GM21529 (cell line): ENCODE results near the gene EYS.
"Not testable (repeated sequence)": the region's sequence is repeated elsewhere in the genome, so short reads cannot be mapped to it uniquely, and the experiment has no call there.

Experiments
- ATAC-seq: cut with Tn5 transposase; IDR thresholded peaks from one replicate; pipeline ENCODE4 v1.9.1; 2021; ENCODE audit not compliant: unreplicated experiment

Gene EYS

DNA sequence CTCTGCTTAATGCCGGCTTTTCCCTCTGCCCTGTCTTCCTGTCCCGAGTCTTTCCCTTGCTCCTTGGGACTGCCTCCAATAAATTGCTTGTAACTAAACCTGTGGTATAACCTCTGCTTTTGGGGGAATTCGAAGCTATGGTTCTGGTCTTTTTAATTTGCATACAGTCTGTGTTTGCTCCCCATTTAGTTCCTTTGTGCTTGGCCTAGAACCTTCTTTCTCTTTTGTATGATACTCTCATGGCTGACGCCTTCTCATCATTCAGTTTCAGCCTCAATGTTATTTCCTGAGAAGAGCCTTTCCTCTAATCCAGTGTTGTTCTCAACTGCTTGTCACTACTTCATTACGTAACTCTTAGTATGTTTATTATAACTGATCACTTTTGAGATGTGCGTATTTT lies 1823.4 kb downstream of the EYS start:
- ATAC-seq = peak; percentile 46

DNA sequence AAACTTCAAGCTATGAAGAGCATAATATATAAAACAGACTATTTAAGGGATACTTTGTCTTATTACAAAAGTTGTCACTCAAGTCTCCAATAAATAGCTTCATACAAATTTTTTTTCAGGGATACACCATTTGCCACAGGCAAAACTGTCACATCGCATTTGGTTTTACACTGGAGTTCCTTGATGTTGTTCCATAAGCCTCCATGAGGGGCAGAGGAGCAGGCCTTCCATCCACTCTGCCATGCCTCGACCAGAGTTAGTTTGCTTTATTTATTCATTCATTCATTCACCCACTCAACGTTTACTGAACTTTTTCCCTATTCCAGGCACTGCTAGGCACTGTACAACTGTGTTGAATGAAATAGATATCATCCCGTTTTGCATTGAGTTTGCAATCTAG lies 1824.8 kb downstream of the EYS start:
- no peak for ATAC-seq

DNA sequence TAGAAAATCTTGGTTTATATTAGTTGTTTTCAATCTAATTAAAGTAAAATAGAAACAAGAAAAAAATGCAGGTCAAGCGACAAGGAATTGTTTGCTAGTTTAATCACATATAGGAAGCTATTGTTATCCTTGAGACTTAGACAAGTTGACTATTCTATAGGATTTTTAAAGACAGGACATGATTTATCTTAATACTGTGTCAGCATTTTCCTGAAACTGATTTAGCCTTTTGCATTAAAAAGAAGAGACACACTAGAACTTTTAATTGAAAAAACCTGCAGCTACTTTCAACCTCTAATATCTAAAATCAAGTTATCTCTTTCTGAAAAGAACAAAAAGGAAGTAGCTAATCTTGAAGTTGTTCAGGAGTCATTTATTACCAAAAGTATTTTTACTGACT lies 1825.2 kb downstream of the EYS start:
- ATAC-seq = no peak

DNA sequence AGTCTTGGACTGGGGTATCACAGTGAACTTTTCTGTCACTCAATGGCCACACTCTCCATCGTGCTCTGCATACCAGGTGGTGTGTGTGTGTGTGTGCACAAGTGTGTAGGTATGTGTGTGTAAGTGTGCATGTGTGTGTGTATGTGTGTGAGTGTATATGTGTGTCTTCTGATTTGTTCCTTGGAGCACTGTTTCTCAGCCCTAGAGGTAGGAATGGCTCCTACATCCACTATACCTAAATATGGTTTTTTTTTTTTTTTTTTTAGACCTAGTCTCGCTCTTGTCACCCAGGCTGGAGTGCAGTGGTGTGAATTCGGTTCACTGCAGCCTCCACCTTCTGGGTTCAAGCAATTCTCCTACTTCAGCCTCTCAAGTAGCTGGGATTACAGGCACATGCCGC lies 1834.8 kb downstream of the EYS start:
- no peak for ATAC-seq

DNA sequence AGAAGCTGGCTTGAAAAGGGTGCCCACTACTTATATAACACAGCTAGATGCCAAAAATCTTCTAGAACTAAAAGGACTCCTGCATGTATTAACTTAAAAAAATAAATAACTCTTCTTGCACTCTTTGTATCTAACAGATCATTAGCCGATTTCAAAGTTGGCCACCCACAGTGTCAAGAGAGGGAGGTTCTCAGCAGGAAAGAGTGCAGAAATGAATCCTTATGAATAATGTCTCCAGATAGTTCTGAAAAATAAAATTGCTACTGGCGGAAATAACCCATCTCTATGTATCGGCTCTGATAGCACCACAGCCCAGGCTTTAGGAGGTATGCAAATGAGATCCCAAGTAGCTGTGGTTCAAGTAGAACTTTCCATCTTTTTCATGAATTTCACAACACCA lies 1838.7 kb downstream of the EYS start:
- no peak for ATAC-seq

DNA sequence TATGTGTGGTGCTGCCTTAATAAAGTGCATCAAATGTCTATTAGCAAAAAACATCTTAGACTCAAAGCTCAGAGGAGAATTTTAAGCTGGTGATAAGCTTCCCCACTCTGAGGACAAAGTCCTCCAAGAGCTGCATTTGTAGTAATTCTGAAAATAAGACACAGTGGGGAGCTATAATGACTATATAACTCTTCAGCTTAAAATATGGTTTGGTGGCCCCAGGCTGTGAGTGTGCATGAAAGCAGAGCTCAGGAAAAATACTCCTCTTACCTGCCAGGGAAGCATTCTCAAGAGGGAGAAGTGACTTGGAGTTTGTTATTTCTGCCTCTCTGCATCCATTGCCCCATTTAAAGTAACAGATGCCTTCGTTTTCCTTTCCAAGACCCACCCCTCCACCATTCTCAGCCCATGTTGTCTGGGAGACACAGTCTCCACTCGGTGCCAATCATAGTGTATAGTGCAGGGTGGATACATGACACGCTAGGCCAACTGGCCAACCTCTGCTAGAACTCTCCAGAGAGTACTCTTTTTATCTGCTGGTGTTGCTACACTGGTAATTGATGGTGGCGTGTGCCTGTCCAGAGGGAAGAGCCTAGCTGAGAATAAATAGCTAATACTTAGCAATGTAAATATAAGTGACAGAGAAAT lies 1842.2 kb downstream of the EYS start:
- no peak for ATAC-seq

DNA sequence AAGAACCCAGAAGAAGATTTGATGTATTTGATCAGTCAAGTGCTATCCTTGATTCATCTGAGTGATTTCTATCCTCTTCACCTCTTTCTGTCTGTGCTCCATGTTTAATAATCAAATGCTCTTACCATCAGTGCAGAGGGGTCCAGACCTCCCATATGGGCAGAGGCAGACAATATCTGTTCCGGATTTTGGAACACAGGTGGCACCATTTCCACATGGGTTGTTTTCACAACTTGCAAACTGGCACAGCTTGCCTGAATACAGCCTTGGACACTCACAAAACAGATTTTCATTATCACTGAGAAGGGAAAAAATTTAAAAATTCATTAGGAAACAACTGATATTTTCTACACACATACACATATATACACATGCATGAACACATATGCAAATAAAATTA lies 1843.0 kb downstream of the EYS start:
- no peak for ATAC-seq

DNA sequence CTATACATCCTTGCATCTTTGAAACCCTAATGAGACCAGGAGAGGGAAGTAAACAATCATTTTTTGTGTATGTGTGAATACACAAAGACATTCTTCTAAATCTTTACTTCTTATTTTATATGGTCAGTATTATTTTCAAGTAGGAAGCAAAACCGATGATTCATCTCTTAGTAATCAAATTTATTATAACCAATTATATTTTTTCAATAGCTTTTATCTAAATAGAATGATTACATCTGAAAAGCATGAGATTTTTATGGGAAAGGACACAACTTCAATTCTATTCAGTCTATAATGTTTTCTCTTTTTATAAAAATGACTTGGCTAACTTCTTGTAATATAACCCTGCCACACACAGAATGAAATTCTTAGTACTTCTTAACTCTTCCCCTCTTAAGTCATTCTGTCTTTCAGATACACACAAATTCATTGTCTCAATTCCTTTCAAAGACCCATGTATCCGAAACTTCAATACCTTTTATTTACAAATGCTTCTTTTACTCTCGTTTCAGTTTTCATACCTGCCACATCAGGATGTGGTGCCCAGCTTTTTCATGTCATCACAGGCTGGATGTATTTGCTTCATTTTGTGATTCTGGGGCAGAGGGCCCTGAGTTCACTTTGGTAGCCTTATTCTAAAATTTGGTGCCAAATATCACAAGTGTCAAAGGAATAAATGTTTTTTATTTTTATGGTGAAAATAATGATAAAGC lies 1844.4 kb downstream of the EYS start:
- ATAC-seq = no peak

DNA sequence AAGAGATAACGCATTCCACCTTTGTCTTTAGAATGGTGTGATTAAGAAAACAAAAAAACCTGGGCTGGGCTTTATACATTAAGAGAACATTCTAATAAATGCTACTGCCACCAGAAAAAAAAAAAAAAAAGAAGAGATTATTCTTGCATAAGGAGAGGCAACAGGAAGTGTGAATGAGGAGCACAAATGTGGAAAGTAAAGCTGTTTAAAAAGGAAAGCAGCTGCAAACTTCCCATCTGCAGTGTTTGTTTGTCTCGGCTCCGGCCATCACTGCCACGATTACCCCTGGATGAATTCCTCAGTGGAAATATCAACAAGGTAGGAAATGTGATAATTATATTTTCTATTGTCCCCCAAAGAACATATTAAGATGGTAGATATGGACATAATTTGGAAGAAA lies 1847.5 kb downstream of the EYS start:
- ATAC-seq = no peak

DNA sequence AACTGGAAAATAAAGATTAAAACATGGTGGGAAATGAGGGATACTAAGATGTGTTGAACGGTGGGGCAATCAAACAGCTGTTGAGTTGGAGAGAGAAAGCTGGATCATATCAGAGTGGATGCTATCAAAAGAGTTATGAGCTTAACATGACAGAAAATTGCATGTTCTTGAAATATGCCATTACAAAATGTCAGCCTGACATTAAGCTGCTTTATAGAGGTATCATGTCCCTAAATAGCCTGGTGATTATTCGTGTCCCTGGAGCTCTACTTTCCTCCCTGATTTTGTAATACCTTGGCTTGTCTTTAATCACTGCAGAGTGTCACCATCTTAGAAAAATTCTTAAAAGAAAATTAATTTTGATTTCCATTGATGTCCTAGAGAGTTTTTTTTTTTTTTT lies 1848.3 kb downstream of the EYS start:
- no peak for ATAC-seq

DNA sequence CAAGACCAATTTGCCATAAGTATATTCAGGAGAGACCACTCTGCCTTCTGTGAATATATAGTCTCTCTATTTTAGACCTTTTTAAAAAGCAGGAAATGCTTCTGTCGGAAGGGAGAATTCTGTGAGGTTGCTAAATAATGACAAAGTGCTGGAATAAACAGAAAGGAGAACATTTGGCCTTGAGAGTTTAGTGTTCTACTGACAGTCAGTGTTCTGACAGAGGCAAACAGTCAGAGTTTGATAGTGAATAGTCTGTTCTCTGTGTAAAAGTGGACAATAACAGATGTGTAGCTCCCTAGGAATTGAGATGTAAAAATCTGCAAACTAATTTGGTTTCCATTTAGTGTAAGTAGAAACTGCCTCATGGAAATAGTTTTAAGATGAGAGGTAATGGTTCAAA lies 1850.8 kb downstream of the EYS start:
- no peak for ATAC-seq

DNA sequence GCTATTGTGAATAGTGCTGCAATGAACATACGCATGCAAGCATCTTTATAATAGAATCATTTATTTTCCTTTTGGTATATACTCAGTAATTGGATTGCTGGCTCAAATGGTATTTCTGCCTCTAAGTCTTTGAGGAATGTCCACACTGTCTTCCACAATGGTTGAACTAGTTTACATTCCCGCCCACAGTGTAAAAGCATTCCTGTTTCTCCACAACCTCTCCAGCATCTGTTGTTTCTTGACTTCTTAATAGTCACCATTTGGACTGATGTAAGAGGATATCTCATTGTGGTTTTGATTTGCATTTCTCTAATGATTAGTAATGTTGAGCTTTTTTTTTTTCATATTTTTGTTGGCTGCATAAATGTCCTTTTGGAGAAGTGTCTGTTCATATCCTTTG lies 1862.7 kb downstream of the EYS start:
- no peak for ATAC-seq

DNA sequence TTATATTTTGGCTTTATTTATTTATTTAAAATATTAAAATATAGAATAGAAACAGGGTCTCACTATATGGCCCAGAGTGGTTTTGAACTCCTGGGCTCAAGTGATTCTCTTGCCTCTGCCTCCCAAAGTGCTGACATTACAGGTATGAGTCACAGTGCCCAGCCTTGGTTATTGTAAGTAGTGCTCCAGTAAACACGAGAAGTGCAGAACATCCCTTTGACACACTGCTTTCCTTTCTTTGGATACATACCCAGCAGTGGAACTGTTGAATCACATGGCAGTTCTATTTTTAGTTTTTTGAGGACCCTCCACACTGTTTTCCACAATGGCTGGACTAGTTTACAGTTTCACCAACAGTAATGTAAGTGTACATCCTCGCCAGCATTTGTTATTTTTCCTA lies 1867.5 kb downstream of the EYS start:
- no peak for ATAC-seq

DNA sequence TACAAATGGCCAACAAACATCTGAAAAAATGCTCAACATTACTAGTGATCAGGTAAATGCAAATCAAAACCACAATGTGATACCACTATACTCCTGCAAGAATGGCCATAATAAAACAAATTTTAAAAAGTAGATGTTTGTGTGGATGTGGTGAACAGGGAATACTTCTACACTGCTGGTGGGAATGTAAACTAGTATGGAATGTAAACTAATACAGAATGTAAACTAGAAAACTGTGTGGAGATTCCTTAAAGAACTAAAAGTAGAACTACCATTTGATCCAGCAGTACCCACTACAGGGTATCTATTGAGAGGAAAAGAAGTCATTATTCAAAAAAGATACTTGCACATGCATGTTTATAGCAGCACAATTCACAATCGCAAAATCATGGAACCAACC lies 1878.3 kb downstream of the EYS start:
- ATAC-seq = not testable (repeated sequence)

DNA sequence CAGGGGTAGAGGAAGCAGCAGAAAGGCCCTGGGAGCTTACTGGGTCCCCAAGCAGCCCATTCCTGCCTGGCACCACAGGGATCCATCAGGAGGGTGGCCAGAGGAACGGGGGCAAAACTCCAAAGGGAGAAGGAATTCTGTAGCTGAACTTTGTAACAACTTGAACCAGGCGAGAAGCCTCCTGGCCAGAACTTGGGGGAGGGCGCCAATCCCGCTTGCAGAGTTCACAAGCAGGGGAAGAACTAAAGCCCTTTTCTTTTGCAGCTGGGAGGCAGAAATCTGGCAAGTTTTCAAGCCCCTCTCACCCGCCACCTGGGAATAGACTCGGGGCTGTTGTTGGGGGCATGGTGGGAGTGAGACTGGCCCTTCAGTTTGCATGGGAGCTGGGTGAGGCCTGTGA lies 1882.3 kb downstream of the EYS start:
- no peak for ATAC-seq

DNA sequence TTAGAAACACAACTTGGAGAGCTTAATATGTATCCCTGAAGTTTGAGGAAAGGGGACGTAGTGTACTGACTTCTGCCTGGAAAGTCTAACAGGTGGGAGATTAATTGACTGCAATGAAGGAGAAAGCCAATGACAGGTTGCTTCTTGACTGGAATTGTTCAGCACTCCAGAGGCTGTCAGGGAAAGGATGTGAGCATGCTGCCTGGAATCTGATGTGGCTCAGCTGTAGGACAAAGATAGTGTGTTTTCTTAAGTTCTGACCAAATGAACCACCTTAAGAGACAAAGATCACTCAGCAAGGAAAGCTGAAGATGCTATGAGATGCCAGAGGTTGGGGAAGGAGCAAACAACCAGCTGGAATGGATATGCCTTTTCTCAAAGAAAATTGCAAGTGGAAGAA lies 1885.6 kb downstream of the EYS start:
- ATAC-seq = no peak

DNA sequence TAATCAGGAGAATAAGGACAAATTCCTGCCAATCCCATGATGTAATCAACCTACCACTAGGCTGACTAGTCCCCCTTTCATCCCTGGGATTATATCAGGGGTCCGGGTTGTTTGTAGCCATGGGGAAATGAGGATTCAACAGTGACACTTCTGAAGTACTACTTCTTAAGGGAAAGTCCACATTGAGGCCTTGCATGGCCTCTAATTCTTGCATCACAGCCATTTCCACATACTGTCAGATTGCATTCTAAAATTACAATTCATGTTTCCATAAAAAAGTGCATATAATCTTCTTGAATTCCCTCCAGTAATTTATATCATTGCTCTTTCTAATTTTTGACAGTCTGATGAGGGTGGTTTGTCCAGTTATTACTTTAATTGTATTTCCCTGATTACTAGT lies 1887.2 kb downstream of the EYS start:
- no peak for ATAC-seq

DNA sequence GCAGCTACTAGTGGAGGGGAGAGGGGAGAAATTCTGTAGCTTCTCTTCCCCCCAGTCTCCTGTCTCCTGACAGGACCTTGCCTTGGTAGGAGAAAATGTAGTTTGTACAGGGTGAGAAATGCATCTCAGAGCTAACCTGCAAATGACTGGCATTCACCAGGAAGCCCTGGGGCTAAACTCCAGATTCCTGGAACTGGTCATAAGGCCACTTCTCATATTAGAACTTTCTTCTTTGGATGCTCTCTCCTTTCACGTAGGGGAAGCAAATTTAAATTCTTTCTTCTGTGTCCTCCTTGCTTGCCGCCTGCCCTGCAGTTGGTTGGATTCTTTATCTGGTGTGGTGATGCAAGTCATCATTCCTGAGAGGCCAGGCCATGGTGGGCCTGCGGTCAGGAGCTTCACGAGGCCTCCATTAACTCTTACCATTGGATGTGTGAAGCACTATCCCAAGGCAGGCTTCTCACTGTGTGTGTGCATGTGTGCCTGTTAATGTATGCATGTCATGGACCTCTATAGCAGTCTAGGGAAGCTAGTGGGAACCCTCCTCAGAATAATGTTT lies 1889.5 kb downstream of the EYS start:
- no peak for ATAC-seq

DNA sequence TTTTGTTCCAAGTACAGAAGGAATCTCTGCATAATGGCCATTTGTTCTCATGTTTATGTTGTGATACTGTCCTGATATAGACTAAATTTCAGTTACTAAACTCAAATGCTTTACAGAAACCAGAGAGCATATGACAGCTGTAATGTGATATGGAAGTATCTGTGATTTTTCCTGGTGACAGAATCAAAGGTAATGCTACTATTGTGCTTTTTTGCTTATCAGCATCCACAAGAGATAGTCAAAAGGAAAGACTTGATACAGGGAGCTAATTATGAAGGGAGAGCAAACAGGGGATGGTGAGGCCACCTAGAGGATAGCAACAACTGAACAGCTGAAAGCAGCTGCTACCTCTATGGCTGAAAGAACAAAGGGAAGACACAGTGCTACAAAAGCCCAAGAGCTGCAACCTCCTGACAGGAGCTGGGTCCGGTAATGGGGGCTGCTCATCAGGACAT lies 1890.0 kb downstream of the EYS start:
- ATAC-seq = peak; percentile 58

DNA sequence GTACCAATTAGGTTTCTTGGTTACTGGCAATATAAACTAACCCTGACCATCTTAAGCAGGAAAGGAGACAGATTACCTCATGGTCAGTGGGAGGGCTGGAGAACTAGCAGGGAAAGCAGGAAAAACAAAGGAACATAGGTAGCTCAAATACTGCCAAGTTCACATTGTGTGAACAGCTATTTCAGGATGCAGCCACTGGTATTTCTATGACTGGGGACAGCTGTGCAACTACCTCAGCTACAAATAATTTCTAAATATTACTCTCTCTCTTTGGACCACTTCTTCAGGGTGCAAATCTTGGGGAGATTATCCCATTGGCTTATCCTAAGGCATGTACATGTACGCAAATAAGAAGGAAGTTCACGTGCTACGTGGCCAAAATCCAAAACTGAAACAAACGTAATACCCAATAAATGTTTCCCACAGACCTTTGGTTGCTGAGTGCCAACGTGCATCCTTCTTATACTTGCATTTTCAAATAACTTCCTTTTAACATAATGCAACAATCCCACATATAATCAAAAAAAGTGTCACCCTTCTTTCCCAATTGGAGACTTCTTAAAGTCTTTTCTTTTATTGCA lies 1890.5 kb downstream of the EYS start:
- ATAC-seq = no peak

DNA sequence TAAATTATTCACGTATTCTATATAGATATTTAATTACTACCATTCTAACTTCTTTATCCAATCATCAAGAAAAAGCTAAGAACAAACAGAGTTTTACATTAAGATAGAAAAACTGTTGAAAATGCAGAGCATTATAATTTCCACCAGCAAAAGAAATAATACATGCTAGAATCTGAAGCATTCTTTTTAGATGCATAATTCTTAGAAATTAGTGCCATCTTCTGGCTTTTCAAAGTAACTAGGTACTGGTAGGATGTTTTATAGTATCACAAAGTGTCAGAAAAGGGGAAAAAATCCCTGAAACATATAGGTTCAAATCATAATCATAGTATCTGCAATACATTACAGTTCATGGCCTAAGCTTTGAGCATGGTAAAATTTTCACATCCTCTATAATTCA lies 1892.6 kb downstream of the EYS start:
- no peak for ATAC-seq

DNA sequence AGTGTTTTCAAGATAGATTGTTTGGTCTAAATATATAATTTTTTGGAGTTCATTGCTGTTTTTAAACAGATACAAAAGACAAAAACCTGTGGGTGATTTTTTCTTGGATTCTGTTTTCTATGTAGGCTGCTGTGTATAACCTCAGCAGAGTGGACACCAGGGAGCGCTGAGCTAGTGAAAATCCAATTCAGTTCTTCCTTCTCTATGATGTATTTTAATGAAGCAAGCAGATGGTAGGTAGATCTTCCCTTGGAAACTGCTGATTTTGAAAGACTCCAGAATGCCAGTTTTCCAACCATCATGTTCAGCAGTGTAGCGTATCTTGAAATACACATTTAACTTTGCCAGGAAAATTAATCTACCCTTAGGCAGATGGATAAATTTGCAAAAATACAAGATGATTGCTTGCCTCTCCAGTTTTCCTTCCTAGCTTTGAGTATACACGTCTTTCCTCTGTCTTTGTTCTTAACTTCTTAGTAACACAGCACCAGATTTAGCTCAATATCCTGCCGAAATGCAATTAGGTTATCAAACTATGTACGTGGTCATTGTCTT lies 1893.4 kb downstream of the EYS start:
- no peak for ATAC-seq
